Stimulated activated CD4-positive, alpha-beta T cell treated with anti-CD3 and anti-CD28 coated beads, TNF-alpha, amount 100 ng/mL, for 24 hours (primary cell): ENCODE results near the gene TMBIM1.

Experiments
- DNase-seq, 3 experiments: peaks; one replicate each; pipeline ENCODE4 v3.0.0-alpha.2; 2020; ENCODE audit warnings: low read depth in 3 of 3

The TMBIM1 gene, protein sequence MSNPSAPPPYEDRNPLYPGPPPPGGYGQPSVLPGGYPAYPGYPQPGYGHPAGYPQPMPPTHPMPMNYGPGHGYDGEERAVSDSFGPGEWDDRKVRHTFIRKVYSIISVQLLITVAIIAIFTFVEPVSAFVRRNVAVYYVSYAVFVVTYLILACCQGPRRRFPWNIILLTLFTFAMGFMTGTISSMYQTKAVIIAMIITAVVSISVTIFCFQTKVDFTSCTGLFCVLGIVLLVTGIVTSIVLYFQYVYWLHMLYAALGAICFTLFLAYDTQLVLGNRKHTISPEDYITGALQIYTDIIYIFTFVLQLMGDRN

DNA sequence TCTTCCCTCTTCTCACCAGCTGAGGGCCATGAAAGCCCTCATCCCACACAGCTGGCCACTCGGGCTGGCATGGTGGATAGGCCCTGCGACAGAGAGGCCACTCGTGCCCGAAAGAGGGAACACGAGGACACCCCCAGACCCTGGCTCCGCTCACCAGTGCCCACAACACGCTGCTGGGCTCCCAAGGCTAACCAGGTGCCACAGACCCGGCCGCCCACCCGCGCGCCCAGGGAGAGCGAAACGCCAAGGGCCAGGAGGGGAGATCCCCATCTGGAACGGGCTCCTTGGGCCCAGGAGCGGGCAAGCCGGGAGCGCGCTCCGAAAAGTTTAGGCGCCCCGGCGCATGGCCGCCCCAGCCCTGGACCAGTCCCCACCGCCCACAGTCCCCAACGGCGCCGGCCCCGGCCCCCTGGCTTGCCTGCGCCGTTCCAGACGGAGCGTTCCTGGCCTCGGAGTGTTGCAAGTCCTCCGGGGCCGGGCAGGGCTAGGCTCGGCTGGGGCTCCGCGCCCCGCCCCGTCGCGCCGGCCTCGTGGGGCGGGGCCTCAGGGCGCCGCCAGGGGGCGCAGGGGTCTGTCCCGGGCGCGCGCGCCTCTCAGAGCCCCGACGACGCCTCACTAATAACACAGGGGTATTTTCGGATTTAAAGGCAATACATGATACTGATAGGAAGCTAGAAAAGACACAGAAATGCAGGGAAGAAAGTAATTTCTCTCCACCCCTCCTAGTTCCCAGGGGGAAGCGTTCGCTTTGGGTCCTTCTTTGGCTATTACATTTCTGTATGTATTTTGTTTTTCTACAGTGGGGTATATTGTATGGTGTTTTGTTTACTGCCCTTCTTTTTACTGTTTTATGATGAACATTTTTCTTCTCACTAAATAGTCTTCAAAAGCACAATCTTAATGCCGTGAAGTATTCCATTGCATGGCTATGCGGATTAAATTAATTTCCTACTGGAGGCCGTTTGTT lies at the start of gene TMBIM1:
TSS of gene TMBIM1 (minus strand) at position 456 of the 967 bp plus-strand sequence. CDS start 10,362 bp downstream, outside the sequence.
- DNase-seq, result peak; percentile 58 to 73 (median 61)

DNA sequence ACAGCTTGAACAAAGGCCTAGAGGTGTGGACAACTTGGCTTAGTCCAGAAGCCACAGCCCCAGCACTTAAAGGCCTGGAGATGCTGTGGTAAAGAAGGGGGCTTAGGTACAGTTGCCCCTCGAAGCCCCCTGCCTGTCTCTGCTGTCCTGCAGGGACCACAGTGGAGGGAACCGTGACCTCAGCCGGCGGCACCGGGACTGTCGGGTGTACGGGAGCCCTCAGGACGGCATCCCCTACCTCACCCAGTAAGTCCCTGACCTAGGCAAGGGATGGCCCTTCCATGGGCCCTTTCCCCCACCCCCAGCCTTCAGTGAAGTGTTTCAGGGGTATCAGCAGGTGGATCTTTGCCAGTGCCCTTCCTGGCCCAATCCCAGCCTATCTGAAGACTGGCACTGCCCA lies 49.1 kb upstream of the TMBIM1 start:
- DNase-seq, result no peak

DNA sequence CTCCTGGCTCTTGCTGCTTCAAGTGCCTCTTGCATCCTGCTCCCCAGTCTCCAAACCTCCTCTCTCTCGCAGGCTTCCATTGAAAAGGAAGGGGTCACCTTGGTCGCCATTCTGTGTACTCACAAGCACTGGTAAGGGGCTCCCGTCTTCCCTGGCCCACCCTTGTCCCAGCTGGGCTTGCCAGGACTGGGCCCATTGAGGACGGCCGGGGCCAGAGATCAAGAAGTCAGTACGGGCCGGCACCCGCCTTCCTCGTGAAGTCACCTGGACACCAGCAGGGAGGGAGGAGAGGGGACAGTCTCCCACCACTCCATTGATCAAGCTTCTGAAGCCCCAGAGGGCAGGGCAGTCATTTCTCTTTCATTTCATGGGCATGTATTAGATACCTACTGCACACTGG lies 48.4 kb upstream of the TMBIM1 start:
- no peak for DNase-seq

DNA sequence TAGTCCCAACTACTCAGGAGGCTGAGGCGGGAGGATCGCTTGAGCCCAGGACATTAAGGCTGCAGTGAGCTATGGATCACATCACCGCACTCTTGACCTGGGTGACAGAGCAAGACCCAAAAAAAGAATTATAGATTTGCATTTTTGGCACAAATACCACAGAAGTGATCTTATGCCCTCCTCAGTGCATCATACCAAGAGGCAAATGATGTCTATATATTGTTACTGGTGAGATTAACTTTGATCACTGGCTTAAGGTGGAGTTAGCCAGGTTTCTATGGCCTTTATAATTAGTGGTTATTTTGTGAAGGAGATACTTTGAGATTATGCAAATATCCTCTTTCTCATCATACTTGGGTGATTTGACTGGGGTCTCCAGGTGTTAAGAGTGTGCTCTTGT lies 42.2 kb upstream of the TMBIM1 start:
- DNase-seq, result no peak

DNA sequence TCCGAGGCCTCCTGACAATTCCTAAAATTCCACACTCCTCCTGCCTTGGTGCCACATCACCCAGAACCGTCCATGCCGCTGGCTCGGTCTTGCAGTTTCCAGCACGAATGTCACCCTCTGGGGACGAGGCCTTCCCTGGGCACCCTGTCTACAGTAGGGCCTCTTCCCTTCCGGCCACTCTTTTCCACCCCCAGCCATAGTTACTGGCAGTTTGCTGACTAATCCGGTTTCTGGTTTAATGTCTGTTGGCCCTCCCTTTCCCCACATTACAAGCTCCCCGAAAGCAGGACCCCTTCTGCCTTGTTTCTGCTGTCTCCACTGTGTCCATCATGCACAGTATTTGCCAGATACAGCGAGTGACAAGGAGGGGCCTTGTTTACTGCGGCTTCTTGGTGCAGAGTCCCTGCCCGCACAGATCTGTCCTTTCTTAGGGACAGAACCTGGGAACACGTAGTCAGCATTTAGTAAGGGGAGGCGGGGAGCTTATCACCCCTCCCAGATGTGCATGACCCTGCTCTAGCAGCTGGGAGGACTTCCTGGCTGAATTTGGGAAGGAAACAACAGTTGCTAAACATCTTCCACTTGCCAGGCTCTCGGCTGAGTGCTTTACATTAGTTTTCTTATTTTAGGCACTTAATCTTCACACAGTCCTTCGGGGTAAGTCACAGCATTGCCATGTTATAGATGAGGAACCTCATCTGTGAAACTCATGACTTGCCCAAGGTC lies 40.8 kb upstream of the TMBIM1 start:
- DNase-seq, result no peak

DNA sequence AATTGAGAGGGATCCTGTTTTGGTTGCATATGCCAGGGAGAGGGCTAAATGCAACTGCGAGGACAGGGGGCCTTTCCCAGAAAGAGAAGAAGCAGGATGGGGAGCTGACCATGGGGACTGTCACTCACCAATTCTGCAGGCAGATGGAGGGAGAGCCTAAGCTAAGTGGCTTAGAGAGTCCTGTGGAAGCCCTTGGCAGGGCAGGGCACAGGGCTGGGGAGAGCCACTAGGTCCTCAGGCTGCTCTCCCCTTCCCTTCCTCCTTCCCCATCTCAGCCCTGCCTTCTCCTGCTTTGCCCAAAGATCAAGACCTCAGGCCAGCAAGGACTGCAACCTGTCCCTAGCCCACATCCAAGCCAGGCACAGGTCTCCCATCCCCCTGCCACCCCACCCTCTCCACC lies 40.0 kb upstream of the TMBIM1 start:
- no peak for DNase-seq

DNA sequence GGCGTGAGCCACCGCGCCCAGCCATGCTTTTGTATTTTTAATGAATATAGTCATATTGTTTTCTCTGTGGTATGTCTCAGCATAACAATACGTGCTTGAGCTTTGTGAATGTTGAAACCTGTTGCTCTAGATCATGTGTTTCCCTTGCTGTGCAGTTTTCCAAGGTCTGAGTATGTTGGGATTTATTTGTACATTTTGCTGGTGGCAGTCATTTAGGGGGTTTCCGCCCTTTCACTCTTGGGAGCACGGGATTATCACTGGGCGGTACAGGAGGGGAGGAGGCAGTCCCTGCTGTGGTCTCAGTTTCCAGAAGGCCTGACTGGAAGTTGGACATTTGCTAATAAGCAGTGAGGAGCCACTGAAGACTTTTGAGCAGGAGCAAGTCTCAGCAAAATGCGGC lies 39.4 kb upstream of the TMBIM1 start:
- DNase-seq, result no peak

DNA sequence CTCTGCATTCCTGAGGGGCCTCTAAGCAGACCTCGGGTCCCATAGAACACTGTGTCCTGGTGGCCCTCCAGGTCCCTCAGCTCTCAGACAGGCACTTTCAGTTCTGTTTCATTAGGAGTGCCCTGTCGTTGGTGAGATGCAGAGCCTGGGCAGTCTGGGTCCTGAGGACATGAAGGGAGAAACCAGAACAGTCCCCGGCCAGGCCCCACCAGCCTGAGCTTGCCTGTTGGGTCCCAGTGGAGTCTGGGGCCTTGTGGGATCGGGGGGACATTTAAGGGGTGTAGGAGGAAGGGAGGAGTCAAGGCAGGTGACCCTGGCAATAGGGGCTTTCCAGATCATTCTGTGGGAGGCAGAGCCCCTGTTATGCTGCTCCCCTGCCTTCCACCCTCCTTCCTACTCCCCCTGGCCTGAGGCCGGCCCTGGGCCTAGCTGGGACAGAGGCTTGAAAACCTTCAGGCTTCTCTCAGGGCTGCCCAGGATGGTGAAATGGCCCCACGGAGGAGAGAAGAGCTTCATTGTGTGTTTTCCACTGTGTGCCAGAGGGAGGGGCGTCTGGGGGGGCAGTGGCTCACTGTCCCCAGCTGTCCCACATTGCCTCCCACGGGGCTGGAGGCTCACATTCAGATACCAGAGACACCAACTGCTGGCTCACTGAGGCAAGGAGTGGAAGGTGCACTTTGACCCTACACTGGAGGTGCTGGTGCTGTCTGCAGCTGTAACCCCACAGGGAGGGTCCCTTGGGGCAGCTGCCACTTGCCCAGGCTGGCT lies 37.7 kb upstream of the TMBIM1 start:
- no peak for DNase-seq

DNA sequence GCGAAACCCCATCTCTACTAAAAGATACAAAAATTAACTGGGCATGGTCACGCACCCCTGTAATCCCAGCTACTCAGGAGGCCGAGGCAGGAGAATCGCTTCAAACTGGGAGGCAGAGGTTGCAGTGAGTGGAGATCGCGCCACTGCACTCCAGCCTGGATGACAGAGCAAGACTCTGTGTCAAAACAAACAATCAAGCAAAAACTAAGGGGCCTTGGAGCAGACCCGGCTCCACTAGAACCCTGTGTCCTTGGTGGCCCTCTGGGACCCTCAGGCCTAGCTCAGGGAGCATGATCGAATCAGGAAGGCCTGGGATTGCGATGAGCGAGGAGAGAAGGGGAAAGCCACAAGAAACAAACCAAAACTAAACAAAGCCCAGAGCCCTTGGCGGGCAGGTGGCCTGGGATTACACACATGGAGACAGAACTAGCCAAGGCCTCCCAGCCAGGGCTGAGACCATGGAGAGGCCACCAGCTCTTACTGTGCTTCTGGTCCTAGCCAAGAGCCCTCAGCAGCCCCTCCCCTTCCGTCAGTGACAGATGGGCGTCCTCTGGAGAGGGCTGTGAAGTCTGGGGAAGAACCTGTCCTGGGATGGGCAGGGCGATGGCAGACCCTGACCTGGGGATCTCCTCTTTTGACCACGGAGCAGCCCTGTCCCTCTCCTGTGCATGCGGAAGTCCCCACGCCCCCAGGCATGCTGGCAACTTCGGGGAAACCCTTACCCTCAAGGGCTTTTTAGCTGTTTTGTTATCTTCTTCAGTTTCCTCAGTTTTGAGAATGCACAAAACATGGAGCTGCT lies 36.9 kb upstream of the TMBIM1 start:
- no peak for DNase-seq

DNA sequence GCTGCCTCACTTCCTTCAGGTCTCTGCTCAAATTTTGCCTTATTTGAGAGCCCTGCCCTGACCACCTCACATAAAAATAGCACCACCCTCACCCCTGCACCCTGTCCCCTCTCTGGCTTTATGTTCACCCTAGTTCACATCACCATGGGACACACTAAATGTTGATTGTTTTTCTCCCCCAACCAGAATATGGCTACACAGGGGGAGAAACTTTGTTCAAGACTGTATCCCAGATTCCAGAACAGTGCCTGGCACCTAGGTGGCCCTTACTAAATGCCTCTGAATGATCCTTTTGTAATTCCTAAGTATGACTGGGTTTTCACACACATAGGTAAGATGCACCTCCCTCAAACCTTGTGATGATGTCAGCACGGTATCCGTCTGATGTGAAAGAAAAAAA lies 36.0 kb upstream of the TMBIM1 start:
- no peak for DNase-seq

DNA sequence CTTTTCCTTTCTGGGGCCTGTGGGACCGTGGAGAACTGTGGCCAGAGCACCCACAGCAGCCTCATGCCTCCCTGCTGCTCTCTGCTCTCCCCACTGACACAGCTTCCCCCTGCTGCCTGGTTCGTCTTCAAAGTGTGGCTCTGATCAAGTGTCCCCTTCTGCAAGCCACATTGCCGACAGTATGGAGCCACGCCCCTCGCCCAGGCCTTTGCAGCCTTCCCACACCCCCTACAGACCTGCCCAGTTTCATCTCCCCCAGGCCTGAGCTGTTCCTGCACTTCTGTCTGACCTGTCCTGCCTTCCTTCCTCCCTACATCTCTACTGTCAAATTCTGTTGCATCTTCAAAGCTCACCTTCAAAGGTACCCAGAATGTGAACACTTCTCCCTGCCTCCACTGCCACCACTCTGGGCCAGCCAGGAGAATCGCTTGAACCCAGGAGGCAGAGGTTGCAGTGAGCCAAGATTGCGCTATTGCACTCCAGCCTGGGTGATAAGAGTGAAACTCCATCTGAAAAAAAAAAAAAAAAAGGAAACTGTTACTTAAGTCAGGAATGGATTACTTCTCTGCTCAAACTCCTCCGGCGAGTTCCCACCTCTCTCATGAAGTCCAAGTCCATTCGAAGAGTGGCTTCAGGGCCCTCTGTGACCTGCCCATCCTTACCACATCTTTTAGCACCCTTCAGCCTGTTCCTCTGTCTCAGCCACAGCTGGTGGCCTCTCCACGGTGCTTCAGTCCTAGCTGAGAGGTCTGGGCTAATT lies 35.3 kb upstream of the TMBIM1 start:
- no peak for DNase-seq

DNA sequence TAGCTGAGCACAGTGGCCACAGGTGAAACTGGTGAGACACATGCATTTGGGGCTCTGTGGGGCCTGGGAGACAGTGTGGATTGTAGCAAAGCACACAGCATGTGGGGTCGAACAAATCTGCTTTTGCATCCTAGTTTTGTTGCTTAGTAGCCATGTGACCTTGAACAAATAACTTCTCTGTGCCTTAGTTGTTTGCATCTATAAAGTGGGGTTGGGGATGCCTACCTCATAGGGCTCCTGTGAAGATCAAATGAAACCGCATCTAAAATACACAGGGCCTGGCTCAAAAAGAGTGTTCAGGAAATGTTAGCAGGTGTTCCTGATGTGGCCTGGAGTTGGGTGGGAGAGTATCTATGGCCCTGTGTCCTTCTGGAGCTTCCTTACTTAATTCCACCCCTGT lies 34.0 kb upstream of the TMBIM1 start:
- DNase-seq, result no peak

DNA sequence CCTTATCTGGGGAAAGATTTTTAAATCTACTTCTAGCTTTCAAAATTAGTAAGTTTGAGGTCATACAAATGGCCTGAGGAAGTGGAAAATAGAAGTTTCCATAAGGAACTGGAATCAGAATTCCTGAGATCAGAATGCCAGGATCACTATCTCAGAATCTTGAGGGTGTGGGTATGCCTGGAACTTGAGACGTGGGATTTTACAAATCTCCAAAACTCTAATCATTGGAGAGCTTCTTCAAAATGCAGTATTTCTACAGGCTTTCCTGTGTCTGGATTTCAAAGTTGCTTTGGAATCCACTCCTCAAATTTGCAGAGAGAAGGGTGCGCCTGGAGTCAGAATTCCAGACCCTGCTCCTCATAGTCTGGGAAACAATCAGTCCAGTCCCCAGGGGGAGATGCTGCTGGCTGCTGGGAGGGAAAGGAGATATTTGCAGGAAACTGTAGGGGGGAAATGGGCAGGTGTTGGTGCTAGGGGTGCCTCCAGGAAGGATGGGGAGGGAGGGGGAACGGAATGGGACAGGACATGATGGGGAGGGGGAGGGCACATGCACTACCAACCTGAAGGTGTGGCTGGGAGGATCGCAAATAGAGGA lies 33.4 kb upstream of the TMBIM1 start:
- no peak for DNase-seq

DNA sequence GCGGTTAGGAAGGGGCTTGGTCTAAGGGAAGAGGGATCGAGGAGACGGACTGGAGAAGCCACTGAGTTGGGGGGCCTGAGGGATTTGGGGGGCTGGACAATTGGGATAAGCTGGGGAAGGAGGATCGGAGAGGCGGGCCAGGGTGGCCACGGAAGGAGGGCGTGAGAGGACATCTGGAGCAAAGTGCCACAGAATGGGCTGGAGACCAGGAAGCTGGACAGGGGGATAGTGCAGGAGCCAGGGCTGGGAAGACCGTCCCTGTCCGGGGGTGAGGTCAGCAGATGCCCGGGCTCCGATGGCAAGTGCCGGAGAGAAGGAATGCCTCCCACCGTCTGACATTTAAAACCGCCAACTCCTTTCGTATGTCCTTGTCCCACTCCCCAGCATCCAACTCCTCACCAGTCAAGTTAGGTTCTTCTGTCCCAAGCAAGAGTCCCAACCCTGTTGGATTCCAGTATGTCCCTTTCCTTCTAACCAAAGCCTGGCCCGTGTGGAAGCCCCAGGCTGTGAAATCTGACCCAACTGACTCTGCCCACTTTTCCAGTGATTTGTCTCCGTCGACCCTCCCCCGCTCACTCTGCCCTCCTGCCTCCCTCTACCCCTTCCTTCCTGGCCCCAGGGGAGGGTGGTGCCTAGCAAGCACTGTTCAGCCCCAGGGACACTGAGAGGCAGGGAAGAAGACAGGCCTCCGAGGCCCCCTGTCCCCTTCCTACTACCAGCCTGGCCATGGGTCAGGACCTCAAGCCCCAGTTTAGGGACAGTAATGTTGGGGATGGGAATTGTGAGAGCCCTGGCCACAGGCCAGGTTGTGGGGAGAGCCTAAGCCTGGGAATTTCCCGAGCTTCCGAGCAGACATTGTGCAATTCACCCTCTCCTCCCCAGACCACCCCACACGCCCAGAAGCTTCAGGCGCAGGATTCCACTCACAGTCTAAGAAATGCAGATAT lies 31.5 kb upstream of the TMBIM1 start:
- no peak for DNase-seq

DNA sequence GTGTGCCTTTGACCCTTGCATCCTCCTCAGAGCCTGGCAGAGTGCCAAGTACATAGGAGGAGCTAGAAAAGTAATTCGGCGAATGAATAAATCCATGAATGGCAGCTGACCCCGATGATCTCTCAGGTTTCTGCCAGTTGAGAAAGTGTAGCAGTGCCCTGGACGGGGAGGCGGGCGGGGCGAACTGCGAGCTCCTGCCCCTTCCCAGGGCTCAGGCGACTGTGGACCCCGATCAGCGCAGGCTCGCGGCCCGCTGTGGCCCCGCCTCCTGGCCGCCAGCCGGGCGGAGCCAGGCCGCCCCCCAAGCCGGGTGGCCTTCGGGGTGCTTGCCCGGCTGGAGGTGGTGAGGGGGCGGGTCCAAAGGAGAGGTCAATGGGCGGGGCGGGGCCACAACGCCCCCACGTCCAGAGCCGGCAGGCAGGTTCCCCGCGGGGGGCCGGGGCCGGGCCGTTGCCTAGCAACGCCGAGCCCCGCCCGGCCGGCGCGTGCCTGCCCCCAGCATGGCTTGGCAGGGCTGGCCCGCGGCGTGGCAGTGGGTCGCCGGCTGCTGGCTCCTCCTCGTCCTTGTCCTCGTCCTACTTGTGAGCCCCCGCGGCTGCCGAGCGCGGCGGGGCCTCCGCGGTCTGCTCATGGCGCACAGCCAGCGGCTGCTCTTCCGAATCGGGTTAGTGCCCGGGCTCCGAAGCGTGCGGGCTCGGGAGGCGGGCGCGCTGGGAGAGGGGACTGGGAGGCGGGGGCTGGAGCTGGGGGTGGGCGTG lies 30.6 kb upstream of the TMBIM1 start:
- DNase-seq, result peak in 2 of 3 experiments; percentile 6 to 43

DNA sequence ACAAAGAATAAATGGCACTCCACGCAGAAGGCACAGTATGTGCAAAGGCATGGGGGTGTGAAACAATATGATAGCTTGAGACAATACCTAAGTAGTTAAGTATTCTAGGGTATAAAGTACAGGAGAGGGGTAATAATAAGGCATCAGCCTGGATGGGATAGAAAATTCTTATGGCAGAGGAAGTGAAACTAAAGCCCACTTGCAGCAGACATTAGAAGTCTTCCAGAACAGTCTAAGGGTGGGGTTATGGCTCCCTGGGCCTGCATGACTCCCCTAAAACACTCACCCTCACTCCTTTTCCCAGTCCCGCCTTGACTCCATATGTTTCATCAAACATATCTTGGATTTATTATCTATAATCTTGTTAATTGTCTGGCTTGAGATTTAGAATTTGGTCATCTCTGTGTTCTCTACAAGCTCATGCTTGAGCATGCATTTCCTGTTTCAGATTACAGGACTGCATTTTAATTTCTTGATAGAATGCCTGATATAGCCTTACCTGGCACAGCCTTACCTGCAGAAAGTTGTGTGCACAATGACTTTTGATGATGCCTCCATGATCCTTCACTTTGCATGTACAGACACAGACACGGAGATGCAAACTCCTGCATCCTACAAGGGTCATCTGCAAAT lies 28.5 kb upstream of the TMBIM1 start:
- DNase-seq, result no peak

DNA sequence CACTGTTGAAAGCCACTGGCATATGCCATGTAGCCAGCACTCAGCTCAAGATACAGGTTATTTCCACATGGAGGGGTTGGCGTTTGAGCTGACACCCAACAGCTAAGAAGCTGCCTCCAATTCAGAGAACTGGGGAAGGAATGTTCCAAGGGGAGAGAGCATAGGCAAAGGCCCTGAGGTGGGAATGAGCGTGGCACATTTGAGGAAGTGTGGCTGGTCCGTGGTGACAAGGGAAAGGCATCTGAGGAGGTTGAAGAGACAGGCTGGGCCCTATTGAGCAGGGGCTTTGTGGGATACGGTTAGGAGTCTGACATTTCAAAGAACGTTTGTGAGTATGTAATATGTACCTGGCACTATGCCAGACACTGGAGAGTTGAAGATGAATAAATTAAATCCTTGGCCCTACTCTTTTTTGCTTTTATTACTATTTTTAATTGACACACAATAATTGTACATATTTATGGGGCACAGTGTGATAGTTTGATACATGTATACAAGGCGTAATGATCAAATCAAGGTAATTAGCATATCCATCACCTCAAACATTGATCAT lies 27.6 kb upstream of the TMBIM1 start:
- no peak for DNase-seq
